Body of pancreas (tissue), 4 donors: Measurements from ENCODE around the gene KCTD20.

ENCODE experiments used
- CTCF ChIP-seq, 7 experiments: fragments of 450-650 bp in 4 of 7; fragments of 200-600 bp in 3 of 7; sonication (generic) in 3 of 7; IDR thresholded peaks; one replicate each; pipeline ENCODE4 v1.5.1; 2016 to 2019; ENCODE audit warnings: antibody characterized with exemption in 7 of 7
- POLR2A ChIP-seq, 3 donors: fragments of 450-650 bp; IDR thresholded peaks; one replicate each; pipeline ENCODE4 v1.6.1; 2016; ENCODE audit warnings: antibody characterized with exemption in 3 of 3, mild to moderate bottlenecking in 2 of 3

DNA sequence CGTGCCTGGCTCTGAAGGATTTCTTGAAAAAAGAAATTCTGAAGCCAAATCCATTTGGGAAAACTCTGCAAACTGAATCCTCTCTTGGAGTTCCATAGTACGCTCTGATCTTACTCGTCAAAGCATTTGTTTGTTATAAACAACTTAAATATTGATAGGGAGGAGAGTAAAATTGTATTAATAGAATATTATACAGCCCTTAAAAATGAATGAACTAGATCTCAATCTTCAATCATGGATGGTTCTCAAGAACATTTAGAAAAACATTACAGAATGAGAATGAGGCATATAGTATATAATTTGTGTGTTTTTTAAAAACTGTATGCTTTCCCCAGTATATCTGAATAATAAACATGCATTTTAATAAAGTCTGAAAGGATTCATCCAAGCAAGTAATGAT is 24.8 kb downstream of the KCTD20 start:
- TF ChIP-seq CTCF (IDR thresholded peaks at IDR 0.05) (no peak), POLR2A (IDR thresholded peaks at IDR 0.05) (no peak)
